ENCODE measurements around the gene COL25A1. TPM values are rescaled to one million over a fixed set of nuclear protein-coding genes. Genes with fewer than 3 reads are reported as not detected.

COL25A1 gene
- total and polyA plus RNA-seq, 4 donors = 0.61 to 4.4 (median 2.1) TPM

- Histone ChIP-seq H3K9me3 (ENCODE audit: control insufficient read depth in 4 of 4, low read length in 3 of 4) (no peaks in the 10 kb centered on the region), H3K27ac (ENCODE audit: low read depth in 1 of 2, low read length in 2 of 2) (no peak overlapping the region), H3K9ac (ENCODE audit: low read depth in 1 of 2, low read length in 2 of 2) (no peak overlapping the region), H3K36me3 (ENCODE audit: control insufficient read depth in 4 of 4, insufficient read depth in 3 of 4, low read depth in 1 of 4, low read length in 3 of 4) (no peaks in the 10 kb centered on the region), H3K27me3 (ENCODE audit: control insufficient read depth in 4 of 4, insufficient read depth in 4 of 4, low read length in 3 of 4) (no peaks in the 10 kb centered on the region), H3K4me1 (ENCODE audit: control insufficient read depth in 4 of 4, insufficient read depth in 4 of 4, low read length in 3 of 4) (no peaks in the 10 kb centered on the region), H3K4me3 (ENCODE audit: low read depth in 1 of 3, low read length in 3 of 3) (no peak overlapping the region)
- TF ChIP-seq FOXA1 (IDR thresholded peaks at IDR 0.05) (no peak), HNF4A (conservative IDR thresholded peaks at IDR 0.05) (no peak), EGR1 (IDR thresholded peaks at IDR 0.05; ENCODE audit: low read depth in 2 of 2) (no peak), RAD21 (IDR thresholded peaks at IDR 0.05) (no peak), ATF3 (IDR thresholded peaks at IDR 0.05) (no peak), HNF4G (IDR thresholded peaks at IDR 0.05) (no peak), SP1 (IDR thresholded peaks at IDR 0.05) (no peak), RXRA (IDR thresholded peaks at IDR 0.05) (no peak), MAX (IDR thresholded peaks at IDR 0.05) (no peak), JUND (IDR thresholded peaks at IDR 0.05) (no peak)
- 61% methylated on average over 1 of the region's 1 CpG for WGBS
- no peak for DNase-seq (ENCODE audit: low spot score)
Measured at GRCh38 chr4:109052821-109053220, 249.6 kb downstream of the COL25A1 start.

- no peak overlapping the region for H3K4me3 ChIP-seq (ENCODE audit: low read depth in 1 of 3, low read length in 3 of 3)
- H3K9ac ChIP-seq (ENCODE audit: low read depth in 1 of 2, low read length in 2 of 2) = no peak overlapping the region
- H3K27me3 ChIP-seq (ENCODE audit: control insufficient read depth in 4 of 4, insufficient read depth in 4 of 4, low read length in 3 of 4) = no peaks in the 10 kb centered on the region
- H3K9me3 ChIP-seq (ENCODE audit: control insufficient read depth in 4 of 4, low read length in 3 of 4) = no peaks in the 10 kb centered on the region
- TF ChIP-seq HNF4A (conservative IDR thresholded peaks at IDR 0.05) (no peak), REST (IDR thresholded peaks at IDR 0.05) (no peak), TAF1 (conservative IDR thresholded peaks at IDR 0.05) (no peak), MAX (IDR thresholded peaks at IDR 0.05) (no peak), FOXA2 (IDR thresholded peaks at IDR 0.05) (no peak), ATF3 (IDR thresholded peaks at IDR 0.05) (no peak), NR2F2 (IDR thresholded peaks at IDR 0.05) (no peak), JUND (IDR thresholded peaks at IDR 0.05) (no peak), ZBTB33 (IDR thresholded peaks at IDR 0.05) (no peak), CTCF (IDR thresholded peaks at IDR 0.05; ENCODE audit: low read depth, low read length, missing input control) (no peak), HNF4G (IDR thresholded peaks at IDR 0.05) (no peak)
- H3K27ac ChIP-seq (ENCODE audit: low read depth in 1 of 2, low read length in 2 of 2) = no peak overlapping the region
- no peaks in the 10 kb centered on the region for H3K36me3 ChIP-seq (ENCODE audit: control insufficient read depth in 4 of 4, insufficient read depth in 3 of 4, low read depth in 1 of 4, low read length in 3 of 4)
- DNase-seq (ENCODE audit: low spot score) = no peak
- no peaks in the 10 kb centered on the region for H3K4me1 ChIP-seq (ENCODE audit: control insufficient read depth in 4 of 4, insufficient read depth in 4 of 4, low read length in 3 of 4)
- 78% methylated on average over 2 of the region's 2 CpGs for WGBS
Measured at GRCh38 chr4:109051054-109051453, 251.4 kb downstream of the COL25A1 start.
